HL-60/S4 treated with retinoic acid at 250 ng/mL for 4 days and 3 days (cell line): Measurements from ENCODE around the gene CTSZ.
"Not testable (repeated sequence)": the region's sequence is repeated elsewhere in the genome, so short reads cannot be mapped to it uniquely, and the experiment has no call there.

Source experiments
- in situ Hi-C: fragments of 300-500 bp; cut with MboI; formaldehyde crosslinking; loops from 2 replicates; pipeline ENCODE4 v1.7.0; 2022; ENCODE audit warnings: low sequenced_read_pairs

Gene CTSZ

DNA sequence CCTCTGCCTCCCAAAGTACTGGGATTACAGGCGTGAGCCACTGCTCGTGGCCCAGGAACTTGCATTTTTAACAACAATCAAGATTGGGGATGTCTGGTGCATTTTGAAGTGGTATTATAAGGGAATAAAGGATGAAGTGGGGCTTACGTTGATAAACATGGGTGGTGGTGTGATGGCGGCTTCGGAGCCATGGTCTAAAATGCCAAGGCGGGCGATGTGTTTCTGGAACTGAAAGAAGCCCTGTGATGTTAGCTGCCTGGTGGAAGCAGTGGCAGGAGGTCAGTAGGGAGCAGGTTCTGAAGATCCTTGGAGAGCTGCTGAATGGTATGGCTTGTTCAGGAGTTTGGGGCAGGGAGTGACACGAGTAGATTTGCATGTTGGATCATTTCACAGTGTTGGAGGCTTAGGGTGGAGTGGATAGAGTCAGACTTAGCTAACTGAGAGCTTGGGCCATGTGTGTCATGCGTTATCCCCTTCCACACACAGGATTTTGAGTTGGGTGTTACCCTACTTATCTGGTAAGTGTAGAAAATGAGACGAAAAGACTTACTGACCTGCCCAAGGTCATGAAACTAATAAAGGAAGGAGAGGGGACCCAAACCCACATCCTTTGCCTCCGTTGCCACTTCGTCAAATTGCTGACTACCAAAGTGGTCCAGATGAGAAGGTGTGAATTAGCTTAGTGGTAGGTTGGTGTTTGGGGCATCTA, 24.5 kb downstream of the CTSZ start:
- in situ Hi-C loops: no loop called here

DNA sequence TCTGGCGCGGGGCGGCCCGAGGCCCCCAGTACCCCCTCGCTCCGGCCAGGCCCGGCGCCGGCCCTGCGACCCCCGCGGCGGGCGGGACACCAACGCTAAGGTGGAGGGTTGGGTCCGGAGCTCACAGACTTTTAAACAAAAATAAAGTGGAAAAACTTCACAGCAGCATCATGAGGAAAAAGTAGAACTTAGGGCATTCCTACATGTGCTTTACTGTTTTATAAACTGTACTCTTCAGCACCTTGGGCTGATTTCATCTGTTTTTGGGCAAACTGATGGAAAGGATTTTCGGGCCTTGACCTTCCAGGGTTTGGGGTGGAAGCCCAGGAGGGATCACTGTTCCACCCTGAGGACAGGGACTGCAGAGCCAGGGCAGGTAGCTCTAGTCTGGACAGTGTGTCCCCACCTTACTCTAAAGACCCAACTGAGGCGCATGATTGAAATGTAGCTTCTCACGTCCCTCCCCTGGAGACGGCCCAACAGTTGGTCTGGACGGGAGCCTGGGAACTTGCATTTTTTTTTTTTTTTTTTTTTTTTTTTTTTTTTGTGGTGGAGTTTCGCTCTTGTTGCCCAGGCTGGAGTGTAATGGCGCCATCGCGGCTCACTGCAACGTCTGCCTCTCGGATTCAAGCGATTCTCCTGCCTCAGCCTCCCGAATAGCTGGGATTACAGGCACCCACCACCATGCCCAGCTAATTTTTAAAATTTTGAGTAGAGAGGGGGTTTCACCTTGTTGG, 25.3 kb downstream of the CTSZ start:
- in situ Hi-C loops: no loop called here

DNA sequence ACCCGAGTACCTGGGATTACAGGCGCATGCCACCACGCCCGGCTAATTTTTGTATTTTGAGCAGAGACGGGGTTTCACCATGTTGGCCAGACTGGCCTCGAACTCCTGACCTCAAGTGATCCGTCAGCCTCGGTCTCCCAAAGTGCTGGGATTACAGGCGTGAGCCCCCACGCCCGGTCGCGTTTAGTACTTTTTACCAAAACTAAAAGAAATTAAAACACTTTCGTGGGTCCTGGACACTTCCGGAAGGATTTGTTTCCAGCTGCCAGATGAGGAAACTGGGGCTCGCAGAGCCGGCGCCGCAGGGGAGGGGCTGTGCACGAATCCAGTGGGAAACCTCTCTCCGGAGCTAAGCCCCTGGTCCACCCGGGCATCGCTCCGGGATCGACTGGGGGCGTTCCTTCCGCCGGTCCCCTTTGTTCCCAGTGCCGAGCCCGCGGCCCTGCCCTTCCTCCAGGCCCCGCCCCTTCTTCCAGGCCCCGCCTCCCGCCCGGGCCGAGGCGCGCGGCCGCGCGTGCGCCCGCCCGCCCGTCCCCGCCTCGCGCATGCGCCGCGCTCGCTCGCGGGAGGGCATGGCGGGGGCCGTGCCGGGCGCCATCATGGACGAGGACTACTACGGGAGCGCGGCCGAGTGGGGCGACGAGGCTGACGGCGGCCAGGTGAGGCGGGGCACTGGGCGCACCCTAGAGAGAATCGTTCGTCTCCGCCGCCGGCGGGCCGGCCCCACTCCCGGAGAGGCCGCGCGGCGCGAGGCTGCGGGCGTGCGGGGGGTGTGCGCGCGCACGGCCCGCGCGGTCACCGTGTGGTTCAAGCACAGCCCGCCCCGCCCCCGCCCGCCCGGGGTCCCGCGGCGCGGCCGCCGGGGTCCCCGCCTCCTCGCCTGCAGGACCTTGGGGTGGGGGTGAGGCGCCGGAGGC, 26.1 kb downstream of the CTSZ start, which contains the start of gene NELFCD:
Gene NELFCD, plus strand, starts transcription at position 546 of the 917 bp plus-strand sequence. Its CDS starts 54 bp downstream, at position 600.
- in situ Hi-C loops: no loop called here

DNA sequence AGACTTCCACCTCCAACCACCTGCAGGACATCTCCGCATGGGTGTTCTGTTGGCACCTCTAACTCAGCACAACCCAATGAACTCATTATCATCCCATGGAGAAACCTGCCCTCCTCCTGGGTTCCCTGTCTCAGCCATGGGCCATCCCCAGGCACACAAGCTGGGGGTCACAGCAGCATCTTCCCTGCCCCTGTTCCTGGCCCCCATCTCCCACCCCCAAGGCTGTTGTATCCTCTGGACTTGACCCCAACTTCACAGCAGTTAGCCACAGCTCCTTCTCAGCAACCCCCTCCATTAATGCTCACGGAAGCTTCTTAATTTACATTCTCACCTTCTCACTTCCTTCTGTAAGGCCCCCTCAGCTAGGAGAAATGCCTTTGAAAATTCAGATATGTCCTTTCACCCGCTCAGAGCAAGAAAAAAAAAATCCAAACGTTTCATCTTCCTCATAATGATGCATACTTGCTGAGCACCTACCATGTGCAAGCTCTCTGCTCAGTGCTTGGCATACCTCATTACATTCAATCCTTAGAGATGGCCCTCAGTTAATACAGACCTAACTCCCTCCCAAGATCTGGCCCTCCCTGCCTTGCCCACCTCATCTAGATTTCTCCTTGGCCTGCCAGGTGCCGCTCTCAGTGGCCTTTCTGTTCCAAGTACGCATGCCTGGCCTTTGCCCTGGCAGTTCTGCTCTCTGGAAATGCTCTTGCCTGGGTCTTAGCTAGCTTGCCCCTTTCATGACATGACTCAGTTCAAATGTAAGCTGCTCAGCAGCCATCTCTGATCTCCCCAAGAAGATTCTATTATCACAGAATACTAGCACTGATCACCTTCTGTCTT, 28.5 kb downstream of the CTSZ start:
- in situ Hi-C loops: no loop called here

DNA sequence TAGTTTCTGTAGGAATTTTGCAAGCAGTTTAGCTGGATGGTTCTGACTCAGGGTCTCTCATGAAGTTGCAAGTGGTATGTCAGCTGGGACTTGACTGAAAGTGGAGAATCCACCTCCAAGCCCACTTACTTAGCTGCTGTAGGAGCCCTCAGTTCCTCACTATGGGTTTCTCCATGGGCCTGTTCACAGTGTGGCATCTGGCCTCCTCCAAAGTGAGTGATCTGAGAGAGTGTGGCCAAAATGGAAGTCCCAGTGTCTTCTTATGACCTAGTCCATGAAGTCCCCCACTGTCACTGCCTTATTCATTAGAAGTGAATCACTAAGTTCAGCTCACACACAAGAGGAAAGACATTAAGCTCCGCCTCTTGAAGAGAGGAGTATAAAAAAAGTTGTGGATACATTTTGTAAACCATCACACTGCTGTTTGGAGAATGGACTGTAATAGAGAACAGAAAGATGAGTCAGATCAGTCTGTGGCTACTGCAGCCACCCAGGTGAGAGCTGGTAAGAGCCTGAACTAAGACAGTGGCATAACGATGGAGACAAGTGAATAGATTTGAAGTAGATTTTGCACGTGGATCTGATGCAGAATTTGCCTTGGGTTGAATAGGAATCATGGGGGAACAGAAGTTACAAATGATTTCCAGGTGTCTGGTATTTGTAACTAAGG, 30.9 kb downstream of the CTSZ start:
- in situ Hi-C loops: no loop called here

DNA sequence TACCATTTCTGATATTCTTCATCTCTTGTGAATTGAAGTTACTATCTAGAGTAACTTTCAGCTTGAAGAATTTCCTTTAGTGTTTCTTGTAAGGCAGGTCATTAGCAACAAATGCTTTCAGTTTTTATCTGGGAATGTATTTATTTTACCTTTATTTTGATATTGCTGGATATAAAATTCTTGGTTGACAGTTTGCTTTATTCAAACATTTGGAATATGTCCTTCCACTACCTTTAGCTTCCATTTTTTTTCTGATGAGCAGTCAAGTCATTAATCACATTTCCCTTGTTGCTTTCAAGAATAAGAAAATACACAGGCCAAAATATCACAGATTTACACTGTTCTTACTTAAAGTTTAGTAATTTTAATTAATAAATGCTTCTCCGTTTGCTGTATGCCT, 31.7 kb downstream of the CTSZ start:
- in situ Hi-C loops: no loop called here

DNA sequence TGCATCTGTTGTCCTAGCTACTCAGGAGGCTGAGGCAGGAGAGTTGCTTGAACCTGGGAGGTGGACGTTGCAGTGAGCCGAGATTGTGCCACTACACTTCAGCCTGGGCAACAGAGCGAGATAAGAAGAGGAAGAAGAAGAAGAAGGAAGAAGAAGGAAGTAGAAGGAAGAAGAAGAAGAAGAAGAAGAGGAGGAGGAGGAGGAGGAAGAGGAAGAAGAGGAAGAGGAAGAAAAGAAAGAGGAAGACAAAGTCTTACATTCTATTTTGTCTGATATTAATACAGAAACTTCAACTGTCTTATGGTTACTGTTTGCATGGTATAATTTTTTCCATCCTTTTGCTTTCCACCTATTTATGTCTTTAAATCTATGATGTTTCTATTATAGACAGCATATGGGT, 33.2 kb downstream of the CTSZ start:
- in situ Hi-C loops: no loop called here

DNA sequence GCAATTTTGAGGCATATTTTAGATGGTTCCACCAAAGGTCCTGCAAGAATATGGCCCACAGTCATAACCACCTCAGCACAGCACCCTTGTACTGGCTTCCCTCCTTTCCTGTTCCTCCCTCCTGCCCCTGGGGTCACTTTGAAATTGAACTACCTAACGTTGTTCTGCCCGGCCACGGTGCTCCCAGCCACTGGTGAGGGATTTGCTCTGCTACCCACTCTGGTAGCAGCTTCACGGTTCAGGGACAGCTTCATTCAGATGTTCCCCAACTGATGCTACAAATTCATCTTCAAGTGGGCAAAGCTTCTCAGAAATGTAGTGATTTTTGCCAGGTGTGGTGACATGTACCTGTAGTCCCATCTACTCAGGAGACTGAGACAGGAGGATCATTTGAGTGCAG, 33.9 kb downstream of the CTSZ start:
- in situ Hi-C loops: no loop called here

DNA sequence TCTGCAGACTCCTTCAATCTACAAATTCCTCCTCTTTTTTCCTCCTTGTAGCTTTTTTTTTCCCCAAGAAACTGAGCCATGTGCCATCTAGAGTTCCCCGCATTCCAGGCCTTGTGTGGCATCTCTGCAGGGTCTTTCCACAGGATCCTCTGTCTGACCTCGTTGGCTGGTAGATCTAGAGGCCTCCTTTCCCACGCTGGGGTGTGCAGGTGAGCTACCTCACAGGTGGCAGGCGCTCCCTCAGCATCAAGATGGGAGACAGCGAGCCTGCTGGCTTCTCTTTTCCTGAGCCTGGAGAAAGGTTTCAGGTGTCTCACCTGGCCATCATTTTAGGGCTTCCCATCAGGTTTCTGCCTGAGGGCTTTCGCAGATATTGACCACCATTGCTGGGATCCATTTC, 35.6 kb downstream of the CTSZ start:
- in situ Hi-C loops: no loop called here

DNA sequence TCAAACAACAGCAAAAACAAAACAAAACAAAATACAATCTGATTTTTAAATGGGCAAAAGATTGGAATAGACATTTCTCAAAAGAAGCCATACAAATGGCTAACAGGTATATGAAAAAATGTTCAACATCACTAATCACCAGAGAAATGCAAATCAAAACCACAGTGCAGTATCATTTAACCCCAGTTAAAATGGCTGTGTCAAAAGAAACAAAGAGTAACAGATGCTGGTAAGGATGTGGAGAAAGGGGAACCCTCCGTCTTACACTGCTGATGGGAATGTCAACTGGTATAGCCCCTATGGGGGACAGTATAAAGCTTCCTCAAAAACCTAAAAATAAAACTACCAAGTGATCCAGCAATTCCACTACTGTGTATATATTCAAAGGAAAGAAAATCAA, 36.9 kb downstream of the CTSZ start:
- in situ Hi-C loops: no loop called here

DNA sequence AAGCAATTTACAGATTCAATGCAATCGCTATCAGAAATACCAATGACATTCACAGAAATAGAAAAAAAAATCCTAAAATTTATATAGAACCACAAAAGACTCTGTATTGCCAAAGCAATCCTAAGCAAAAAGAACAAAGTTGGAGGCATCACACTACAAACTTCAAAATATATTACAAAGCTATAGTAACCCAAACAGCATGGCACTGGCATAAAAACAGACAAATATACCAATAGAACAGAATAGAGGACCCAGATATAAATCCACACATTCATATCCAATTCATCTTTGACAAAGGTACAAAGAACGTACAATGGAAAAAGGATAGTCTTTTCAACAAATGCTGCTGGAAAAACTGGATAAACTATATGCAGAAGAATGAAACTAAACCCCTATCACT, 37.6 kb downstream of the CTSZ start:
- in situ Hi-C loops: no loop called here

DNA sequence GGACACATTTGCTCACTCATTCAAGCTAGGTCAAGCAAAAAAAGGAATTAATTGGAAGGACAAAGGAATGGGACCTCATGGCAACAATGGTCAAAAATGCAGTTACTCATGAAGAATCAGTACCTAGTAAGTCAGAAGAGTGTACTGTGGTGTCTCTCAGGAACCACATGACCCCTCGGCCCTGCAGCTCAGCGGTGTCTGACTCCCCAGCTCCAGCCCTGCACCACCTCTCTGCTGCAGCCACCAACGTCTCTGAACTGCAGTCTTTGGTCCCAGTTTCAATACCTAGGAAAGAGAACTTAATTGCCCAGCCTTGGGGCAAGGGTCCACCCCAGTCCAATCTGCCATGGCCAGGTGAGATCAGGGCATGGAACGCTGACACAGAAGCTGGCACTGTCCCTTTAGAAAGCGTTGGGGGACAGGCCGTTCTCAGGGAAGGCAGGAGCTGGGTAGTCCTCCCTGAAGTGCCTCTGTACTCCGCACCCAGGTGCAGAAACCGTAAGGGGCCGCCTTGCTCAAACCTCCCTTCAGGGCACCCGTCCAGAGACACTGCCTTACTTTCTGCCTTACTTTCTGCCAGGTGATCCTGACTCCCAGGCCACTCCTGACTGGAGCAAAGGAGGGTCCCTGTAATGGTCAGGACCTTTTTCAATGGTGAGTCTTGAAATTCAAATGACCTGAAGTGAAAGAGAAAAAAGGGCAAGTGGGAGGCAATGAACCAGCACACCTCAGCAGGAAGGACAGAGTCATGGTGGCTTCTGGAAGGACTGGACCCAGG, 39.2 kb downstream of the CTSZ start:
- in situ Hi-C loops: no loop called here

DNA sequence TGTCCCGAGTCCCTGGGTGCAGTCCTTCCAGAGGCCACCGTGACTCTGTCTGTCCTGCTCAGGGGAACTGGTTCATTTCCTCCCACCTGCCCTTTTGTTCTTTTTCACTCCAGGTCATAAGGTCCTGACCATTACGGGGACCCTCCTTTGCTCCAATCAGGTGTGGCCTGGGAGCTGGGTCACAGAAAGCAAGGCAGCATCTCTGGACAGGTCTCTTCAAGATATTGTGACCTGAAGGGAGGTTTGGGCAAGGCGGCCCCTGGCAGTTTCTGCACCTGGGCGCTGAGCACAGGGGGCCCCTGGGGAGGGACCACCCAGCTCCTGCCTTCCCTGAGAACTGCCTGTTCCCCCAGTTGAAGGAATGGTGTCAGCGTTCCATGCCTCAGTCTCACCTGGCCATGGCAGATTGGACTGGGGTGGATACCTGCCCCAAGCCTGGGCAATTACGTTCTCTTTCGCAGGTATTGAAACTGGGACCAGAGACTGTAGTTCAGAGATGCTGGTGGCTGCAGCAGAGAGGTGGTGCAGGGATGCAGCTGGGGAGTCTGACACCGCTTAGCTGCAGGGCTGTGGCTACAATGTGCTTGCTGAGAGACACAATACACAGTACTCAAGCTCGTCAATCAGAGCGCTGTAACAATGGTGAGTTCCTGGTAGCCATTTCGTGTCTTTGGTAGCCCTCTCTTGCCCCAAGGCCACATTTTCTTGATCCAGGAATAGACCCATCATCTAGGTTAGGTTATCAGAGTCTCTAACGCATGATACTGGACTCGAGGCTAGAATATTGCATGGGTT, 41.6 kb downstream of the CTSZ start:
- in situ Hi-C loops: no loop called here

DNA sequence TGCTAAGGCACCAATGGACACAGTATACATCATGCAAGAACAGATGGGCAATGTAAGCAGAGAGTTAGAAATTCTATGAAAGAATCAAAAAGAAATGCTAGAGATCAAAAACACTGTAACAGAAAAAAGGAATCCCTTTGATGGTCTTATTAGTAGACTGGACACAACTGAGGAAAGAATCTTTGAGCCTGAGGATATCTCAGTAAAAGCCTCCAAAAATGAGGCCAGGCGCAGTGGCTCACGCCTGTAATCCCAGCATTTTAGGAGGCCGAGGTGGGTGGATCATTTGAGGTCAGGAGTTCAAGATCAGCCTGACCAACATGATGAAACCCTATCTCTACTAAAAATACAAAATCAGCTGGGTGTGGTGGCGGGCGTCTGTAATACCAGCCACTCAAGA, 43.1 kb downstream of the CTSZ start:
- in situ Hi-C loops: not testable (repeated sequence)

DNA sequence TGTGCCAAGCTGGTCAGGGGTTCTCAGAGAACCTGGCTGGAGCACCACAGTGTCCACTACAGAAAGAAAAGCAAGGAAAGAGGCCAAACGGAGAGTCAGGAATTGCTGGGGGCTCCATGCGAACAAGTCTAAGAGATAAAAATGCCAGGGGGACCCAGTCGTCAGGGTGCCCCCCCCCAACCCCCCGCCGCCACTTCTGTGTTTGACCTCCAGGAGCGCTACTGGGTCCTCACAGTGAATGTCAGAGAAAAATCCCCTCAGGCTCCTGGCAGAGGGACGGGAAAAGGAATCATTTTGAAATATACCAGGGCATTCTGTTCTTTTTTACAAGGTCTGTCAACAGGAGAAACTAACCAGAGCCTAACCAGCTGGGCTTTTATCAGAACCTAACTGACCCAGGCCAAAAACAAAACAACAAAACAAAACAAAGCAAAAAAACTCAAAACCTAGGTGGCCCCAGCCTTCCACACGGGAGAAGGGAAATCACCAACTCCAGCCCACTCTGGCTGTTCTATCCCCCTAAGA, 43.9 kb downstream of the CTSZ start:
- in situ Hi-C loops: no loop called here

DNA sequence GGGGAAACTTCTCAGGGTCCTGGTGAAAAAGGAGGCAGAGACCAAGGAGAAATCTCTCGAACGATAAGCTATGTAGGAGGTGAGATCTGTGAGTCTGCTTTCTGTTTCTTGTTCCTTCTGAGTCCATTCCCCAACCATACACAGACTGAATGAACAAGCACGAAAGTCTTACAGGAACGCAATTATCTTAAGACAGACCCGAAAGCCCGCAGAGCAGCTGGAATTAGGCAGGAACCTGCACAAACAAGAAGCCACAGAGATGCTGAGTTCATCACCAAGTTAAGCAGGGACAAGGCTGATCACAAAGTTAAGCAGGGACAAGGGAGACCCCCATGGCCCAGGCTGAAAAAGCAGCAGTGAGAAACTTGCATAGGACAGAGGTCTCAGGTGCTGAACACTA, 47.4 kb downstream of the CTSZ start:
- in situ Hi-C loops: no loop called here

DNA sequence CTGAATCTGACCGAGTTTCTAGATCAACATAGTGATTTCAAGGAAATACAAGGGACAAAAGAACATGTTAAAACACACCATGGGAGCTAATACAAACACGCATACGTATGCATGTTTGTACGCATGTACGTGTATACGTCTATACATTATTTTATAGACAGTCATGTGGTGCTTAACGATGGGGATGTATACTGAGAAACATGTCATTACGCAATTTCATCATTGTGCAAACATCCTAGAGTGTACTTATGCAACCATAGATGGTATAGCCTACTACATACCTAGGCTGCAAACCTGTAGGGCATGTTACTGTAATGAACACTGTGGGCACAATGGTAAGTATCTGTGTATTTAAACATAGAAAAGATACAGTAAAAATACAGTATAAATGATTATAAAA, 51.0 kb downstream of the CTSZ start:
- in situ Hi-C loops: no loop called here

DNA sequence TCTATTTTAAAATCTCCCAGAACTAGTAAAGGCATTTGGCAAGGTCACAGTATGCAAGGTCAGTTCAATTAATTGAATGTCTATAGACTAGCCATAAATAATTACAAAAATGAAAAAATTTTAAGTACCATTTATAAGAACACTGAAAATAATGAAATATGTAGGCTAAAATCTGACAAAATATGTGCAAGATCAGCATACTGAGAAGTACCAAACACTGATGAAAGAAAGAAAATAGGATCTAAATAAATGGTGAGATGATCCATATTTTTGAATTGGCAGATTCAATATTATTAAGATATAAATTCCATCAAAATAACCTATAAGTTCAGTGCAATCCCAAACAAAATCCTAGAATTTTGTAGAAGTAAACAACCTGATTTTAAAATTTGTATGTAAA, 54.0 kb downstream of the CTSZ start:
- in situ Hi-C loops: no loop called here
